Brain microvascular endothelial cell (primary cell): ENCODE measurements around the gene SS18.
"Not testable (repeated sequence)": the region's sequence is repeated elsewhere in the genome, so short reads cannot be mapped to it uniquely, and the experiment has no call there.

ENCODE experiments used
- DNase-seq: peaks from one replicate; pipeline ENCODE4 v3.0.0-alpha.2; 2020
- H3K27ac ChIP-seq: fragments of 250-450 bp; sonication (Bioruptor Pico); 2 replicates; pipeline ENCODE4 v1.5.1; 2020; ENCODE audit warnings: mild to moderate bottlenecking, moderate library complexity
- H3K27me3 ChIP-seq: fragments of 250-450 bp; sonication (Bioruptor Pico); replicated peaks from 2 replicates; pipeline ENCODE4 v1.5.1; 2020; ENCODE audit warnings: mild to moderate bottlenecking
- H3K36me3 ChIP-seq: fragments of 250-450 bp; sonication (Bioruptor Pico); replicated peaks from 2 replicates; pipeline ENCODE4 v1.5.1; 2020; ENCODE audit warnings: mild to moderate bottlenecking
- H3K4me3 ChIP-seq: 2 replicates; pipeline ENCODE4 v1.5.1; 2011; ENCODE audit warnings: low read depth, mild to moderate bottlenecking, control low read depth, low read length, moderate library complexity
- in situ Hi-C: cut with HindIII; loops from 2 replicates; pipeline ENCODE4 v1.10.0; 2017; ENCODE audit warnings: low sequenced_read_pairs, low pct_ligation_motif_present
- TF ChIP-seq, protein P1 (sequence below): IDR thresholded peaks from 2 replicates; pipeline ENCODE4 v1.5.1; 2011; ENCODE audit warnings: low read depth, mild to moderate bottlenecking, moderate library complexity, low read length, control low read depth, inconsistent platforms; ENCODE audit errors: missing control alignments

The SS18 gene, protein sequence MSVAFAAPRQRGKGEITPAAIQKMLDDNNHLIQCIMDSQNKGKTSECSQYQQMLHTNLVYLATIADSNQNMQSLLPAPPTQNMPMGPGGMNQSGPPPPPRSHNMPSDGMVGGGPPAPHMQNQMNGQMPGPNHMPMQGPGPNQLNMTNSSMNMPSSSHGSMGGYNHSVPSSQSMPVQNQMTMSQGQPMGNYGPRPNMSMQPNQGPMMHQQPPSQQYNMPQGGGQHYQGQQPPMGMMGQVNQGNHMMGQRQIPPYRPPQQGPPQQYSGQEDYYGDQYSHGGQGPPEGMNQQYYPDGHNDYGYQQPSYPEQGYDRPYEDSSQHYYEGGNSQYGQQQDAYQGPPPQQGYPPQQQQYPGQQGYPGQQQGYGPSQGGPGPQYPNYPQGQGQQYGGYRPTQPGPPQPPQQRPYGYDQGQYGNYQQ

GRCh38 chr18:26090130-26091046 is at the start of gene SS18:
Gene SS18, minus strand, starts transcription at chr18:26090613. Its CDS starts 44 bp downstream, at chr18:26090569.
- Histone ChIP-seq H3K36me3 (peaks cover 3% of the 10 kb centered on the region), H3K4me3 (peak within 1 kb of the TSS; percentile 92), H3K27me3 (no peaks in the 10 kb centered on the region), H3K27ac (peak within 1 kb of the TSS; percentile 98)
- peak; percentile 86 for DNase-seq
- in situ Hi-C loops = no loop called here
- TF ChIP-seq, protein P1, sequence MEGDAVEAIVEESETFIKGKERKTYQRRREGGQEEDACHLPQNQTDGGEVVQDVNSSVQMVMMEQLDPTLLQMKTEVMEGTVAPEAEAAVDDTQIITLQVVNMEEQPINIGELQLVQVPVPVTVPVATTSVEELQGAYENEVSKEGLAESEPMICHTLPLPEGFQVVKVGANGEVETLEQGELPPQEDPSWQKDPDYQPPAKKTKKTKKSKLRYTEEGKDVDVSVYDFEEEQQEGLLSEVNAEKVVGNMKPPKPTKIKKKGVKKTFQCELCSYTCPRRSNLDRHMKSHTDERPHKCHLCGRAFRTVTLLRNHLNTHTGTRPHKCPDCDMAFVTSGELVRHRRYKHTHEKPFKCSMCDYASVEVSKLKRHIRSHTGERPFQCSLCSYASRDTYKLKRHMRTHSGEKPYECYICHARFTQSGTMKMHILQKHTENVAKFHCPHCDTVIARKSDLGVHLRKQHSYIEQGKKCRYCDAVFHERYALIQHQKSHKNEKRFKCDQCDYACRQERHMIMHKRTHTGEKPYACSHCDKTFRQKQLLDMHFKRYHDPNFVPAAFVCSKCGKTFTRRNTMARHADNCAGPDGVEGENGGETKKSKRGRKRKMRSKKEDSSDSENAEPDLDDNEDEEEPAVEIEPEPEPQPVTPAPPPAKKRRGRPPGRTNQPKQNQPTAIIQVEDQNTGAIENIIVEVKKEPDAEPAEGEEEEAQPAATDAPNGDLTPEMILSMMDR = no peak

- Histone ChIP-seq H3K4me3 (no peak overlapping the region), H3K36me3 (no peaks in the 10 kb centered on the region), H3K27ac (no peak overlapping the region), H3K27me3 (no peaks in the 10 kb centered on the region)
- in situ Hi-C loops = no loop called here
- no peak for DNase-seq
- TF ChIP-seq, protein P1 = no peak
Measured at GRCh38 chr18:26135548-26135947, 45.1 kb upstream of the SS18 start.

- no peak for DNase-seq
- no peak overlapping the region for H3K4me3 ChIP-seq
- H3K27ac ChIP-seq = no peak overlapping the region
- no peaks in the 10 kb centered on the region for H3K36me3 ChIP-seq
- TF ChIP-seq, protein P1 = no peak
- in situ Hi-C loops = no loop called here
- no peaks in the 10 kb centered on the region for H3K27me3 ChIP-seq
Measured at GRCh38 chr18:26134107-26134506, 43.7 kb upstream of the SS18 start.

DNA sequence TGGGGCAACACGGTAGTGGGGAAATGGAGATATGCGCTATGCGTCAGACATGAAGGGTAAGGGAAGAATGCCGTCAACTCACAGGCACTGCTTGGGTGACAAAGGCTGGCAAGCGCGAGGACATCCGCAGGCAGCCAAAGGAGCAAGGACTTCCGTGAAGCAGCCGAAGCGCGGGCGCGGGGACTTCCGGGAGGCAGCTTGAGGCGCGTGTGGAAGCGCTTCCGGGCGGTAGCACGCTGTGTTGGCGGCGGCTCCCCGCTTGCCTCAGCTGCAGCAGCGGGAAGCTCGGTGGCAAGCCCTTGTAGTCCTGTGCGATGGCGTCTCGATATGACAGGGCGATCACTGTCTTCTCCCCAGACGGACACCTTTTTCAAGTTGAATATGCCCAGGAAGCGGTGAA is 43.2 kb upstream of the SS18 start, which contains the start of gene PSMA8:
TSS of gene PSMA8 (plus strand) at position 218 of the 400 bp plus-strand sequence. CDS start at position 315, 97 bp downstream.
- in situ Hi-C loops = no loop called here
- Histone ChIP-seq H3K27ac (no peak within 1 kb of the TSS), H3K36me3 (no peaks in the 10 kb centered on the region), H3K27me3 (no peaks in the 10 kb centered on the region), H3K4me3 (peak within 1 kb of the TSS; percentile 4)
- DNase-seq = no peak
- TF ChIP-seq, protein P1 = no peak

GRCh38 chr18:26128192-26128591 is 37.8 kb upstream of the SS18 start:
- H3K36me3 ChIP-seq, H3K27ac ChIP-seq, DNase-seq, in situ Hi-C loops, H3K4me3 ChIP-seq, H3K27me3 ChIP-seq: not testable (repeated sequence)

DNA sequence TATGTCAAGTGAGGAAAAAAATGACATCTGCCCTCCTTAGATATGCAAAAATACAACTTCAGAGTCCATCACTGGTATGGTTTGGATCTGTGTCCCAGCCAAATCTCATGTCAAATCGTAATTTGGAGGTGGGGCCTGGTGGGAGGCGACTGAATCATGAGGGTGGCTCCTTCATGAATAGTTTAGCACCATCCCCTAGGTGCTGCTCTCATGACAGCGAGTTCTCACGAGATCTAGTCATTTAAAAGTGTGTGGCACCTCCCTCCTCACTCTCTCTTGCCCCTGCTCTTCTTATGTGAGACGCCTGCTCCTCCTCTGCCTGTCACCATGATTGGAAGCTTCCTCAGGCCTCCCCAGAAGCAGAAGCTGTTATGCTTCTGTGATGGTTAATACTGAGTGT is 37.4 kb upstream of the SS18 start:
- Histone ChIP-seq H3K36me3 (no peaks in the 10 kb centered on the region), H3K4me3 (no peak overlapping the region), H3K27me3 (no peaks in the 10 kb centered on the region), H3K27ac (no peak overlapping the region)
- TF ChIP-seq, protein P1 = no peak
- no peak for DNase-seq
- in situ Hi-C loops = no loop called here

DNA sequence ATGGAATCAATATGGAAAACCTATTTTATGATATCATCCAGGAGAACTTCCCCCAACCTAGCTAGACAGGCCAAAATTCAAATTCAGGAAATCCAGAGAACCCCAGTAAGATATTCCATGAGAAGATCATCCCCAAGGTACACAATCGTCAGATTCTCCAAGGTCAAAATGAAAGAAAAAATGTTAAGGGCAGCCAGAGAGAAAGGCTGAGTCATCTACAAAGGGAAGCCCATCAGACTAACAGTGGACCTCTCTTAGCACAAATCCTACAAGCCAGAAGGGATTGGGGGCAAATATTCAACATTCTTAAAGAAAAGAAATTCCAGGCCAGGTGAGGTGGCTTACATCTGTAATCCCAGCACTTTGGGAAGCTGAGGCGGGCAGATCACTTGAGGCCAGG is 31.6 kb upstream of the SS18 start:
- H3K27me3 ChIP-seq, H3K36me3 ChIP-seq, in situ Hi-C loops, H3K27ac ChIP-seq, H3K4me3 ChIP-seq, DNase-seq: not testable (repeated sequence)
